ENCODE measurements around the gene AGO3. TPM values are rescaled to one million over a fixed set of nuclear protein-coding genes. Genes with fewer than 3 reads are reported as not detected.
"Not testable (repeated sequence)": the region's sequence is repeated elsewhere in the genome, so short reads cannot be mapped to it uniquely, and the experiment has no call there.

AGO3 gene
- total RNA-seq, 1 donor from 2014 or later, result 26.1 TPM

GRCh38 chr1:35925741-35926140 lies 5.2 kb upstream of the AGO3 start:
- no peak for DNase-seq (ENCODE audit: low read depth)

GRCh38 chr1:35927472-35927871 lies 3.4 kb upstream of the AGO3 start:
- no peak for DNase-seq (ENCODE audit: low read depth)

- DNase-seq (ENCODE audit: low read depth), result peak; percentile 30
Measured at GRCh38 chr1:35929730-35930592, 944 bp upstream of the AGO3 start.

GRCh38 chr1:35931446-35932157 lies 697 bp downstream of the AGO3 start:
- no peak for DNase-seq (ENCODE audit: low read depth)

GRCh38 chr1:35932158-35932636 lies 1.3 kb downstream of the AGO3 start:
- DNase-seq (ENCODE audit: low read depth), result no peak

- DNase-seq (ENCODE audit: low read depth), result no peak
Measured at GRCh38 chr1:35932941-35933340, 2.0 kb downstream of the AGO3 start.

- DNase-seq (ENCODE audit: low read depth), result no peak
Measured at GRCh38 chr1:35935442-35936388, 4.8 kb downstream of the AGO3 start.

GRCh38 chr1:35936838-35937237 lies 5.9 kb downstream of the AGO3 start:
- no peak for DNase-seq (ENCODE audit: low read depth)

GRCh38 chr1:35939484-35939883 lies 8.6 kb downstream of the AGO3 start:
- DNase-seq (ENCODE audit: low read depth), result no peak

GRCh38 chr1:35945327-35945726 lies 14.4 kb downstream of the AGO3 start:
- no peak for DNase-seq (ENCODE audit: low read depth)

GRCh38 chr1:35947547-35947946 lies 16.6 kb downstream of the AGO3 start:
- DNase-seq (ENCODE audit: low read depth), result no peak

- DNase-seq (ENCODE audit: low read depth), result no peak
Measured at GRCh38 chr1:35958558-35958957, 27.7 kb downstream of the AGO3 start.

GRCh38 chr1:35959304-35959703 lies 28.4 kb downstream of the AGO3 start:
- DNase-seq (ENCODE audit: low read depth), result no peak

GRCh38 chr1:35962952-35963351 lies 32.0 kb downstream of the AGO3 start:
- DNase-seq (ENCODE audit: low read depth), result no peak

GRCh38 chr1:35964277-35964676 lies 33.4 kb downstream of the AGO3 start:
- not testable (repeated sequence) for DNase-seq (ENCODE audit: low read depth)

- DNase-seq (ENCODE audit: low read depth), result no peak
Measured at GRCh38 chr1:35968396-35968795, 37.5 kb downstream of the AGO3 start.

- DNase-seq (ENCODE audit: low read depth), result no peak
Measured at GRCh38 chr1:35971601-35972000, 40.7 kb downstream of the AGO3 start.

GRCh38 chr1:35972631-35973030 lies 41.7 kb downstream of the AGO3 start:
- not testable (repeated sequence) for DNase-seq (ENCODE audit: low read depth)

- no peak for DNase-seq (ENCODE audit: low read depth)
Measured at GRCh38 chr1:35980090-35980489, 49.2 kb downstream of the AGO3 start.

- DNase-seq (ENCODE audit: low read depth), result no peak
Measured at GRCh38 chr1:35988237-35988636, 57.3 kb downstream of the AGO3 start.

- no peak for DNase-seq (ENCODE audit: low read depth)
Measured at GRCh38 chr1:36006941-36007500, 76.1 kb downstream of the AGO3 start.

GRCh38 chr1:36007741-36008140 lies 76.8 kb downstream of the AGO3 start:
- no peak for DNase-seq (ENCODE audit: low read depth)
